HepG2 (cell line): Measurements from ENCODE around the gene TEKT2. TPM values are rescaled to one million over a fixed set of nuclear protein-coding genes. Genes with fewer than 3 reads are reported as not detected.

Experiments
- ATF4 ChIP-seq, 2 experiments: fragments of 450-650 bp in 1 of 2; sonication (generic) in 1 of 2; formaldehyde crosslinking; IDR thresholded peaks; 2 replicates each; pipeline versions ENCODE4 v1.5.0 to v1.8.0; 2020 to 2022; ENCODE audit warnings: mild to moderate bottlenecking in 1 of 2, missing genetic modification reagents in 1 of 2
- ELF1 ChIP-seq: sonication (generic); formaldehyde crosslinking; IDR thresholded peaks from 2 replicates; pipeline ENCODE4 v1.4.0; 2020; ENCODE audit warnings: missing genetic modification reagents
- ELF4 ChIP-seq: sonication (generic); formaldehyde crosslinking; IDR thresholded peaks from 2 replicates; pipeline ENCODE4 v1.5.0; 2020; ENCODE audit warnings: missing genetic modification reagents, mild to moderate bottlenecking, moderate library complexity, borderline replicate concordance
- FIP1L1 ChIP-seq: fragments of 200-400 bp; formaldehyde crosslinking; IDR thresholded peaks from 2 replicates; pipeline ENCODE4 v1.6.1; 2018; ENCODE audit warnings: low read depth, mild to moderate bottlenecking, low read length, moderate library complexity, borderline replicate concordance; ENCODE audit not compliant: insufficient read depth
- FOXM1 ChIP-seq: sonication (generic); formaldehyde crosslinking; IDR thresholded peaks from 2 replicates; pipeline ENCODE4 v1.5.0; 2020; ENCODE audit warnings: missing genetic modification reagents
- GABPB1 ChIP-seq: IDR thresholded peaks from 2 replicates; pipeline ENCODE4 v1.6.1; 2016; ENCODE audit warnings: mild to moderate bottlenecking, missing genetic modification reagents, moderate library complexity, missing compliant biosample characterization
- GATAD2A ChIP-seq: IDR thresholded peaks from 2 replicates; pipeline ENCODE4 v1.6.1; 2016
- GPN1 ChIP-seq: sonication (generic); formaldehyde crosslinking; IDR thresholded peaks from 2 replicates; pipeline ENCODE4 v1.5.1; 2020; ENCODE audit warnings: missing genetic modification reagents, borderline replicate concordance
- GTF2F1 ChIP-seq: fragments of 150-350 bp; IDR thresholded peaks from 2 replicates; pipeline ENCODE4 v1.6.1; 2014; ENCODE audit warnings: low read length
- HNF4G ChIP-seq, 2 experiments: sonication (generic) in 1 of 2; formaldehyde crosslinking in 1 of 2; IDR thresholded peaks; 2 replicates each; pipeline versions ENCODE4 v1.4.0 to v1.6.1; 2011 to 2020; ENCODE audit warnings: borderline replicate concordance in 2 of 2, low read depth in 2 of 2, mild to moderate bottlenecking in 2 of 2, low read length in 1 of 2, missing genetic modification reagents in 1 of 2, moderate library complexity in 1 of 2
- KLF11 ChIP-seq: IDR thresholded peaks from 2 replicates; pipeline ENCODE4 v1.6.1; 2016; ENCODE audit warnings: missing compliant biosample characterization
- MAFK ChIP-seq, 2 experiments: IDR thresholded peaks in 1 of 2; conservative IDR thresholded peaks in 1 of 2; 2 replicates each; pipeline ENCODE4 v1.6.1; 2011; ENCODE audit warnings: improper control_type of control experiment in 2 of 2, low read length in 2 of 2
- PAWR ChIP-seq: sonication (generic); formaldehyde crosslinking; IDR thresholded peaks from 2 replicates; pipeline ENCODE4 v1.4.0; 2020; ENCODE audit warnings: missing genetic modification reagents, mild to moderate bottlenecking, borderline replicate concordance
- PTBP1 ChIP-seq: fragments of 200-400 bp; formaldehyde crosslinking; IDR thresholded peaks from 2 replicates; pipeline ENCODE4 v1.6.1; 2018; ENCODE audit warnings: low read length, low read depth; ENCODE audit not compliant: poor library complexity, severe bottlenecking
- SATB2 ChIP-seq: sonication (generic); formaldehyde crosslinking; IDR thresholded peaks from 2 replicates; pipeline ENCODE4 v1.5.0; 2020; ENCODE audit warnings: missing genetic modification reagents
- SRF ChIP-seq: IDR thresholded peaks from 2 replicates; pipeline ENCODE4 v1.6.1; 2011; ENCODE audit warnings: mild to moderate bottlenecking, low read depth, low read length, moderate library complexity
- TAF1 ChIP-seq: sonication (generic); formaldehyde crosslinking; IDR thresholded peaks from 2 replicates; pipeline ENCODE4 v1.4.0; 2020; ENCODE audit warnings: missing genetic modification reagents
- ZBTB42 ChIP-seq: sonication (generic); formaldehyde crosslinking; IDR thresholded peaks from 2 replicates; pipeline ENCODE4 v1.5.0; 2020; ENCODE audit warnings: mild to moderate bottlenecking, missing genetic modification reagents
- ZFP82 ChIP-seq: sonication (generic); formaldehyde crosslinking; IDR thresholded peaks from 2 replicates; pipeline ENCODE4 v1.5.1; 2020; ENCODE audit warnings: mild to moderate bottlenecking, missing genetic modification reagents, borderline replicate concordance
- ZNF737 ChIP-seq: sonication (generic); formaldehyde crosslinking; IDR thresholded peaks from 2 replicates; pipeline ENCODE4 v1.5.0; 2020; ENCODE audit warnings: missing genetic modification reagents, mild to moderate bottlenecking, borderline replicate concordance
- polyA plus RNA-seq, 8 experiments: library from polyadenylated mRNA; depleted of rRNA in 3 of 8; stranded (reverse) in 7 of 8; unstranded in 1 of 8; fragments of >200 nt; fragmentation: Illumina TruSeq in 4 of 8; extraction: Trizol in 4 of 8; gene quantifications; 2 replicates each; pipeline versions ENCODE4 v1.2.1 to v1.2.3, GENCODE V29; 2011 to 2016; ENCODE audit warnings: low read depth in 4 of 8, missing spikeins in 1 of 8, mixed read lengths in 1 of 8; ENCODE audit not compliant: insufficient read depth in 1 of 8
- total RNA-seq, 5 experiments: library from RNA; depleted of rRNA; stranded (reverse); fragments of >200 nt; fragmentation: Illumina TruSeq; extraction: Trizol; gene quantifications; 2 replicates each; pipeline ENCODE4 v1.2.3, GENCODE V29; 2016; ENCODE audit warnings: low read depth in 1 of 5
- TF ChIP-seq, protein P1 (sequence below): IDR thresholded peaks from 2 replicates; pipeline ENCODE4 v1.6.1; 2018; ENCODE audit warnings: missing genetic modification reagents
- TF ChIP-seq, protein P2 (sequence below): sonication (generic); formaldehyde crosslinking; conservative IDR thresholded peaks from 2 replicates; pipeline ENCODE4 v1.8.0; 2022; ENCODE audit warnings: low read depth, missing genetic modification reagents
- TF ChIP-seq, protein P3 (sequence below): sonication (generic); formaldehyde crosslinking; IDR thresholded peaks from 2 replicates; pipeline ENCODE4 v1.8.0; 2022; ENCODE audit warnings: missing genetic modification reagents, mild to moderate bottlenecking, borderline replicate concordance
- TF ChIP-seq, protein P4 (sequence below): sonication (generic); formaldehyde crosslinking; IDR thresholded peaks from 2 replicates; pipeline ENCODE4 v1.4.0; 2020; ENCODE audit warnings: mild to moderate bottlenecking, low read depth, missing genetic modification reagents

The TEKT2 gene
- total and polyA plus RNA-seq, 2 of the 13 experiments (the other 11 are each of a cell fraction or from before 2014, with no cell fraction given) = 0.31 to 0.38 TPM

GRCh38 chr1:36088577-36089392 lies 4.9 kb downstream of the TEKT2 start, which contains the start of gene ADPRS (continued):
- TF ChIP-seq GATAD2A (CRISPR knock-in tag) (peak; percentile 76), FIP1L1 (peak; percentile 76; the same call in 1 of the 2 replicates), ELF1 (CRISPR knock-in tag) (peak; percentile 92), MAFK (conservative IDR thresholded peaks at IDR 0.05 in 1 of 2, IDR thresholded peaks at IDR 0.05 in 1 of 2; ENCODE audit: low read length in 2 of 2) (no peak), ZNF737 (CRISPR knock-in tag) (no peak), PAWR (CRISPR knock-in tag) (no peak), SATB2 (CRISPR knock-in tag) (no peak; the same call in 1 of the 2 replicates), ELF4 (CRISPR knock-in tag) (no peak; the same call in 1 of the 2 replicates), SRF (no peak), ATF4 (CRISPR knock-in tag; IDR thresholded peaks at IDR 0.05) (peak in 1 of 2 experiments; percentile 27; a peak in 1 of 4 replicates), ZFP82 (CRISPR knock-in tag) (peak; percentile 57; the same call in 1 of the 2 replicates), FOXM1 (CRISPR knock-in tag) (no peak), GPN1 (CRISPR knock-in tag) (no peak), ZBTB42 (0 out of 2 replicates have a peak, but pooled peaks have one; percentile 17), GABPB1 (CRISPR knock-in tag) (peak; percentile 100), HNF4G (IDR thresholded peaks at IDR 0.05; ENCODE audit: borderline replicate concordance, low read depth, low read length) (no peak), HNF4G (CRISPR knock-in tag; IDR thresholded peaks at IDR 0.05; ENCODE audit: borderline replicate concordance, low read depth) (peak; percentile 87), PTBP1 (no peak), GTF2F1 (no peak), TAF1 (CRISPR knock-in tag) (peak; percentile 98), KLF11 (CRISPR knock-in tag) (no peak; the same call in 1 of the 2 replicates)
- TF ChIP-seq, protein P1, sequence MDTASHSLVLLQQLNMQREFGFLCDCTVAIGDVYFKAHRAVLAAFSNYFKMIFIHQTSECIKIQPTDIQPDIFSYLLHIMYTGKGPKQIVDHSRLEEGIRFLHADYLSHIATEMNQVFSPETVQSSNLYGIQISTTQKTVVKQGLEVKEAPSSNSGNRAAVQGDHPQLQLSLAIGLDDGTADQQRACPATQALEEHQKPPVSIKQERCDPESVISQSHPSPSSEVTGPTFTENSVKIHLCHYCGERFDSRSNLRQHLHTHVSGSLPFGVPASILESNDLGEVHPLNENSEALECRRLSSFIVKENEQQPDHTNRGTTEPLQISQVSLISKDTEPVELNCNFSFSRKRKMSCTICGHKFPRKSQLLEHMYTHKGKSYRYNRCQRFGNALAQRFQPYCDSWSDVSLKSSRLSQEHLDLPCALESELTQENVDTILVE (CRISPR knock-in tag) = peak; percentile 92
- TF ChIP-seq, protein P2, sequence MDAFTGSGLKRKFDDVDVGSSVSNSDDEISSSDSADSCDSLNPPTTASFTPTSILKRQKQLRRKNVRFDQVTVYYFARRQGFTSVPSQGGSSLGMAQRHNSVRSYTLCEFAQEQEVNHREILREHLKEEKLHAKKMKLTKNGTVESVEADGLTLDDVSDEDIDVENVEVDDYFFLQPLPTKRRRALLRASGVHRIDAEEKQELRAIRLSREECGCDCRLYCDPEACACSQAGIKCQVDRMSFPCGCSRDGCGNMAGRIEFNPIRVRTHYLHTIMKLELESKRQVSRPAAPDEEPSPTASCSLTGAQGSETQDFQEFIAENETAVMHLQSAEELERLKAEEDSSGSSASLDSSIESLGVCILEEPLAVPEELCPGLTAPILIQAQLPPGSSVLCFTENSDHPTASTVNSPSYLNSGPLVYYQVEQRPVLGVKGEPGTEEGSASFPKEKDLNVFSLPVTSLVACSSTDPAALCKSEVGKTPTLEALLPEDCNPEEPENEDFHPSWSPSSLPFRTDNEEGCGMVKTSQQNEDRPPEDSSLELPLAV (CRISPR knock-in tag) = no peak
- TF ChIP-seq, protein P3, sequence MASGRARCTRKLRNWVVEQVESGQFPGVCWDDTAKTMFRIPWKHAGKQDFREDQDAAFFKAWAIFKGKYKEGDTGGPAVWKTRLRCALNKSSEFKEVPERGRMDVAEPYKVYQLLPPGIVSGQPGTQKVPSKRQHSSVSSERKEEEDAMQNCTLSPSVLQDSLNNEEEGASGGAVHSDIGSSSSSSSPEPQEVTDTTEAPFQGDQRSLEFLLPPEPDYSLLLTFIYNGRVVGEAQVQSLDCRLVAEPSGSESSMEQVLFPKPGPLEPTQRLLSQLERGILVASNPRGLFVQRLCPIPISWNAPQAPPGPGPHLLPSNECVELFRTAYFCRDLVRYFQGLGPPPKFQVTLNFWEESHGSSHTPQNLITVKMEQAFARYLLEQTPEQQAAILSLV = peak; percentile 97; the same call in 1 of the 2 replicates
- TF ChIP-seq, protein P4, sequence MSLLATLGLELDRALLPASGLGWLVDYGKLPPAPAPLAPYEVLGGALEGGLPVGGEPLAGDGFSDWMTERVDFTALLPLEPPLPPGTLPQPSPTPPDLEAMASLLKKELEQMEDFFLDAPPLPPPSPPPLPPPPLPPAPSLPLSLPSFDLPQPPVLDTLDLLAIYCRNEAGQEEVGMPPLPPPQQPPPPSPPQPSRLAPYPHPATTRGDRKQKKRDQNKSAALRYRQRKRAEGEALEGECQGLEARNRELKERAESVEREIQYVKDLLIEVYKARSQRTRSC (CRISPR knock-in tag) = no peak
